ENCODE results near the gene RASAL3. TPM values are rescaled to one million over a fixed set of nuclear protein-coding genes. Genes with fewer than 3 reads are reported as not detected.

Gene RASAL3
- polyA plus RNA-seq, 2 of the 4 experiments (the other 2 are of a cell fraction) = not detected

DNA sequence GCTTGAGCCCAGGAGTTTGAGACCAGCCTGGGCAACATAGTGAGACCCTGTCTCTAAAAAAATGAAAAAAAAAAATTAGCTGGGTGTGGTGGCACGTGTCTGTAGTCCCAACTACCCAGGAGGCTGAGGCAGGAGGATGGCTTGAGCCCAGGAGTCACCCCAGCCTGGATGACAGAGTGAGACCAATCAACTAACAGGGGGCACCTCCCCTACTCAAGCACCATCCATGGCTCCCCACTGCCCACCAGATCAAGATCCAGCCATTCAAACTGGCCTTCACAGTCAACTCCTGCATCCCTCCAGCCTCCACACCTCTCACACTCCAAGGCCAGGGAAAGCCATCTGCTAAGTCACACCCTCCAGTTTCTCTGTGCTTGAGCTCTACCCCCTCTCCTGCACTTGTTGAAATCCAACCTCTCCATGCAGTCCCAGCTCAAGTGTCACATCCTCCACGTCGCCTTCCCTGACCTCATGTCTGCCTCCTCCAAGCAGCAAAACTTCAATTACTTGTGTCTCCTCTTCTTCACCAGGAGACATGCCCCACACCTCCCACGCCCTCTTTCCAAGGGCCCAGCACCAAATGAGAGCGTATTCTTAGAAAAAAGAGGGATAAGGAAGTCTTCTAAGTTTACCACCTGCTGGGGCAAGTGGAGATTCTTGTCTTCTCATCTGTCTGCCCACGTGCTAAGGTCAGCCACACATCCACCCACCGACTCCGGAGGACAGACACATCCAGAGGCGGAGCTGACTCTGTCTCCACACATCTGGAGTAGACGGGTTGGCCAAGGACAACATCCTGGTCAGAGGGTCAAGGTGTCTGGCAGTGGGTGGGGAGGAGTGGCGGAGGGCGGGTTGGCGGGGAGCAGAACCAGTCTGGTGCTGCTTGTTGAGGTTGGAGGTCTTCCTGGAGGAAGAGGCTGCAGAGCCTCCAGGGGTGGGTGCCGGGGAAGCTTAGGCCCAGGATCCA lies 43.0 kb upstream of the RASAL3 start:
- ATAC-seq (no peak), DNase-seq (ENCODE audit: low read depth in 1 of 2, low spot score in 1 of 2) (no peak), FAIRE-seq (no peak)
- no peak overlapping the region for H3K4me2 ChIP-seq
- no peak for TF ChIP-seq RFX5 (IDR thresholded peaks at IDR 0.05)
- peak; percentile 42 for TF ChIP-seq ZFP36 (IDR thresholded peaks at IDR 0.05; ENCODE audit: borderline replicate concordance, partially characterized antibody)
- H3K4me3 ChIP-seq = no peak overlapping the region
- no peak overlapping the region for H3K27ac ChIP-seq
- ChIA-PET POLR2A (no interaction called here), CTCF (interaction anchor here (0.6 to 1.3 kb wide), 3 partner anchors 28 to 407 kb away, joined by 3 to 4 read pairs (median 3); partner anchors contain the start of gene PGLYRP2)
- no peaks in the 10 kb centered on the region for H3K9me3 ChIP-seq
- WGBS (ENCODE audit: missing lambda C conversion rate) = 78% methylated on average over 9 of the region's 14 CpGs
- no peaks in the 10 kb centered on the region for H3K4me1 ChIP-seq

DNA sequence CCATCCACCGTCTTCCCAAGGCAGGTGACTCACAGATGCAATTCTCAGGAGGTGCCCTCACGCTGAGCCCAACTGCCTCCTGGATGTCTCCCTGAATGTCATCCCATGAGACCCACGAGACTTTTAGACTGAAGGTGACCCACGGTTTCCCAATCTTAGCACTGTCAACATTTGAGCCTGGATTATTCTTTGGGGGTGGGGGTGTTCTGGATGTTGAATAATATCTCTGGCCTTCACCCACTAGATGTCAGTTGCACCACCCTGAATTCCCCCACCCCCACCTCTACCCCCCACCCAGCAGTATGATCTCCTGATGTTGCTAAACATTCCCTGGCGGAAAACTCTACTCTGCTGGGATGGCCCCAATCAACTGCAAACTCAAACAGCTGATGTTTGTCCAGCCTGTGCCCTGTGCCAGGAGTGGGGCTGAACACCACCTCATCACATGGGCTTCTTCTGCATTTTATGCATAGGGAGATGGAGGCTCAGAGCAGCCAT lies 41.8 kb upstream of the RASAL3 start:
- no peak for TF ChIP-seq NPAS2 (CRISPR knock-in tag; IDR thresholded peaks at IDR 0.05; ENCODE audit: borderline replicate concordance)
- TF ChIP-seq SMC3 (IDR thresholded peaks at IDR 0.05) = no peak
- TF ChIP-seq NR3C1 (IDR thresholded peaks at IDR 0.05) = no peak
- TF ChIP-seq, protein P1, sequence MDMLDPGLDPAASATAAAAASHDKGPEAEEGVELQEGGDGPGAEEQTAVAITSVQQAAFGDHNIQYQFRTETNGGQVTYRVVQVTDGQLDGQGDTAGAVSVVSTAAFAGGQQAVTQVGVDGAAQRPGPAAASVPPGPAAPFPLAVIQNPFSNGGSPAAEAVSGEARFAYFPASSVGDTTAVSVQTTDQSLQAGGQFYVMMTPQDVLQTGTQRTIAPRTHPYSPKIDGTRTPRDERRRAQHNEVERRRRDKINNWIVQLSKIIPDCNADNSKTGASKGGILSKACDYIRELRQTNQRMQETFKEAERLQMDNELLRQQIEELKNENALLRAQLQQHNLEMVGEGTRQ (IDR thresholded peaks at IDR 0.05) = no peak
- TF ChIP-seq NFE2L2 (conservative IDR thresholded peaks at IDR 0.05; ENCODE audit: low read length) = no peak
- no peak for TF ChIP-seq BHLHE40 (IDR thresholded peaks at IDR 0.05; ENCODE audit: low read depth, low read length)
- TF ChIP-seq HEYL (CRISPR knock-in tag; IDR thresholded peaks at IDR 0.05) = no peak
- TF ChIP-seq FOXS1 (CRISPR knock-in tag; IDR thresholded peaks at IDR 0.05) = no peak
- no peak for TF ChIP-seq HOXB13 (CRISPR knock-in tag; IDR thresholded peaks at IDR 0.05; ENCODE audit: low read depth)
- no peak for TF ChIP-seq MAFK (IDR thresholded peaks at IDR 0.05; ENCODE audit: partially characterized antibody)
- TF ChIP-seq FOSL2 (IDR thresholded peaks at IDR 0.05) = no peak
- TF ChIP-seq FOSL2 (CRISPR knock-in tag; IDR thresholded peaks at IDR 0.05) = no peak
- no peak for TF ChIP-seq MYC (IDR thresholded peaks at IDR 0.05; ENCODE audit: borderline replicate concordance, low read length)
- TF ChIP-seq CBX8 (IDR thresholded peaks at IDR 0.05) = no peak
- no peak for TF ChIP-seq CEBPB (IDR thresholded peaks at IDR 0.05)
- TF ChIP-seq, protein P2, sequence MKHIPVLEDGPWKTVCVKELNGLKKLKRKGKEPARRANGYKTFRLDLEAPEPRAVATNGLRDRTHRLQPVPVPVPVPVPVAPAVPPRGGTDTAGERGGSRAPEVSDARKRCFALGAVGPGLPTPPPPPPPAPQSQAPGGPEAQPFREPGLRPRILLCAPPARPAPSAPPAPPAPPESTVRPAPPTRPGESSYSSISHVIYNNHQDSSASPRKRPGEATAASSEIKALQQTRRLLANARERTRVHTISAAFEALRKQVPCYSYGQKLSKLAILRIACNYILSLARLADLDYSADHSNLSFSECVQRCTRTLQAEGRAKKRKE (CRISPR knock-in tag; IDR thresholded peaks at IDR 0.05; ENCODE audit: low read depth) = no peak
- no peak for TF ChIP-seq PHF8 (IDR thresholded peaks at IDR 0.05; ENCODE audit: borderline replicate concordance, low read depth)
- TF ChIP-seq HDAC2 (IDR thresholded peaks at IDR 0.05) = no peak
- no peak for TF ChIP-seq ZC3H11A (IDR thresholded peaks at IDR 0.05)
- ATAC-seq (no peak), DNase-seq (ENCODE audit: low read depth in 1 of 2, low spot score in 1 of 2) (no peak), FAIRE-seq (no peak)
- H3K4me1 ChIP-seq = no peaks in the 10 kb centered on the region
- ChIA-PET POLR2A (no interaction called here), CTCF (interaction anchor here (0.6 to 1.3 kb wide), 2 partner anchors 27 to 49 kb away, joined by 3 to 4 read pairs; partner anchors contain the start of gene PGLYRP2)
- no peak overlapping the region for H3K4me3 ChIP-seq
- H3K27ac ChIP-seq = no peak overlapping the region
- H3K9me3 ChIP-seq = no peaks in the 10 kb centered on the region
- H3K4me2 ChIP-seq = no peak overlapping the region
- WGBS (ENCODE audit: missing lambda C conversion rate) = 26% methylated on average over 4 of the region's 5 CpGs

DNA sequence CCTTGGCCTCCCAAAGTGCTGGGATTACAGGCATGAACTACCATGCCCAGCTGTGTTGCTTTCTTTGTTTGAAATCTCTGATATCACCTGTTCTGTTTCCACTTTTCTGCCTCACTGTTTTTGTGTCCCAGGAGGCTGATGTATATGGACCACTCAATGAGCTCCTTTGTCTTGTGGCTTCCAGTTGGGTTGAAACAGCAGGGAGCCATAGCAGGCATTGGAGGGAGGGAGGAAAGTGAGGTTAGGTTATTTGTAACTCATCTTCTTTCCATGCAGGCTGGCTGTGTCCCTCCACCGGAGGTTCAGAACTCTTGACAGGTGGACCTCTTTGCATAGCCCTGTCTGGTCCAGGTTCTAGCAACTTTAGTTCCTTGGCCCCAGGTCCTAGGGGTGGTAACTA lies 37.9 kb upstream of the RASAL3 start:
- no peaks in the 10 kb centered on the region for H3K9me3 ChIP-seq
- TF ChIP-seq, protein P3, sequence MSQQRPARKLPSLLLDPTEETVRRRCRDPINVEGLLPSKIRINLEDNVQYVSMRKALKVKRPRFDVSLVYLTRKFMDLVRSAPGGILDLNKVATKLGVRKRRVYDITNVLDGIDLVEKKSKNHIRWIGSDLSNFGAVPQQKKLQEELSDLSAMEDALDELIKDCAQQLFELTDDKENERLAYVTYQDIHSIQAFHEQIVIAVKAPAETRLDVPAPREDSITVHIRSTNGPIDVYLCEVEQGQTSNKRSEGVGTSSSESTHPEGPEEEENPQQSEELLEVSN (IDR thresholded peaks at IDR 0.05; ENCODE audit: borderline replicate concordance, low read depth) = no peak
- no peak for TF ChIP-seq FOXS1 (CRISPR knock-in tag; IDR thresholded peaks at IDR 0.05)
- no peak for TF ChIP-seq NPAS2 (CRISPR knock-in tag; IDR thresholded peaks at IDR 0.05; ENCODE audit: borderline replicate concordance)
- TF ChIP-seq, protein P2 (CRISPR knock-in tag; IDR thresholded peaks at IDR 0.05; ENCODE audit: low read depth) = no peak
- TF ChIP-seq RCOR1 (IDR thresholded peaks at IDR 0.05; ENCODE audit: low read depth, low read length) = no peak
- TF ChIP-seq CEBPB (IDR thresholded peaks at IDR 0.05) = no peak
- no peak for TF ChIP-seq SREBF2 (IDR thresholded peaks at IDR 0.05)
- TF ChIP-seq KDM5A (IDR thresholded peaks at IDR 0.05) = no peak
- TF ChIP-seq, protein P4, sequence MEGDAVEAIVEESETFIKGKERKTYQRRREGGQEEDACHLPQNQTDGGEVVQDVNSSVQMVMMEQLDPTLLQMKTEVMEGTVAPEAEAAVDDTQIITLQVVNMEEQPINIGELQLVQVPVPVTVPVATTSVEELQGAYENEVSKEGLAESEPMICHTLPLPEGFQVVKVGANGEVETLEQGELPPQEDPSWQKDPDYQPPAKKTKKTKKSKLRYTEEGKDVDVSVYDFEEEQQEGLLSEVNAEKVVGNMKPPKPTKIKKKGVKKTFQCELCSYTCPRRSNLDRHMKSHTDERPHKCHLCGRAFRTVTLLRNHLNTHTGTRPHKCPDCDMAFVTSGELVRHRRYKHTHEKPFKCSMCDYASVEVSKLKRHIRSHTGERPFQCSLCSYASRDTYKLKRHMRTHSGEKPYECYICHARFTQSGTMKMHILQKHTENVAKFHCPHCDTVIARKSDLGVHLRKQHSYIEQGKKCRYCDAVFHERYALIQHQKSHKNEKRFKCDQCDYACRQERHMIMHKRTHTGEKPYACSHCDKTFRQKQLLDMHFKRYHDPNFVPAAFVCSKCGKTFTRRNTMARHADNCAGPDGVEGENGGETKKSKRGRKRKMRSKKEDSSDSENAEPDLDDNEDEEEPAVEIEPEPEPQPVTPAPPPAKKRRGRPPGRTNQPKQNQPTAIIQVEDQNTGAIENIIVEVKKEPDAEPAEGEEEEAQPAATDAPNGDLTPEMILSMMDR (IDR thresholded peaks at IDR 0.05) = no peak
- no peak for TF ChIP-seq MAFK (IDR thresholded peaks at IDR 0.05; ENCODE audit: partially characterized antibody)
- TF ChIP-seq, protein P1 (IDR thresholded peaks at IDR 0.05) = no peak
- TF ChIP-seq TFCP2L1 (CRISPR knock-in tag; IDR thresholded peaks at IDR 0.05) = no peak
- H3K4me3 ChIP-seq = no peak overlapping the region
- DNase-seq (ENCODE audit: low read depth in 1 of 2, low spot score in 1 of 2) (no peak), ATAC-seq (no peak), FAIRE-seq (no peak)
- H3K27ac ChIP-seq = no peak overlapping the region
- H3K4me2 ChIP-seq = no peak overlapping the region
- no peaks in the 10 kb centered on the region for H3K4me1 ChIP-seq
- POLR2A ChIA-PET = no interaction called here
- WGBS (ENCODE audit: missing lambda C conversion rate) = 46% methylated on average over 1 of the region's 1 CpG
- CTCF ChIA-PET = no interaction called here
